Right lobe of liver (tissue), 6 donors: ENCODE measurements around the gene MET. TPM values are rescaled to one million over a fixed set of nuclear protein-coding genes. Genes with fewer than 3 reads are reported as not detected.

ENCODE experiments used
- ATAC-seq, 4 donors: fragments of 200-7000 bp; cut with Tn5 transposase; one replicate each; pipeline ENCODE4 v1.9.1; 2020; ENCODE audit warnings: mild to moderate bottlenecking in 4 of 4, moderate library complexity in 4 of 4
- DNase-seq, 3 donors: peaks; one replicate each; pipeline ENCODE4 v3.0.0-alpha.2; 2020
- H3K27ac ChIP-seq, 3 donors: fragments of 200-600 bp; one replicate each; pipeline ENCODE4 v1.8.0; 2022
- H3K27me3 ChIP-seq, 2 donors: fragments of 200-600 bp; one replicate each; pipeline ENCODE4 v1.8.0; 2022
- H3K36me3 ChIP-seq, 4 donors: fragments of 200-600 bp; sonication (generic) in 1 of 4; one replicate each; pipeline versions ENCODE4 v1.5.1 to v1.8.0; 2017 to 2022; ENCODE audit warnings: control low read depth in 1 of 4
- H3K4me1 ChIP-seq, 4 donors: fragments of 200-600 bp; sonication (generic) in 1 of 4; one replicate each; pipeline versions ENCODE4 v1.5.1 to v1.8.0; 2017 to 2022; ENCODE audit warnings: control low read depth in 1 of 4
- H3K4me3 ChIP-seq, 3 donors: fragments of 200-600 bp; one replicate each; pipeline ENCODE4 v1.8.0; 2022
- H3K9me3 ChIP-seq, 4 donors: fragments of 200-600 bp; sonication (generic) in 1 of 4; one replicate each; pipeline versions ENCODE4 v1.5.1 to v1.8.0; 2017 to 2022; ENCODE audit warnings: control low read depth in 1 of 4
- POLR2A ChIP-seq: fragments of 450-650 bp; IDR thresholded peaks from one replicate; pipeline ENCODE4 v1.6.1; 2017; ENCODE audit warnings: antibody characterized with exemption, mild to moderate bottlenecking
- WGBS: methylation state at CpG from one replicate; pipeline ENCODE4 v1.1.6; 2018; ENCODE audit warnings: low coverage, low lambda C conversion rate; ENCODE audit not compliant: insufficient coverage; ENCODE audit errors: missing lambda C conversion rate; 5-methylcytosine and 5-hydroxymethylcytosine counted together
- intact Hi-C, 2 donors: fragments of 100-400 bp; cut with DNase I; formaldehyde crosslinking; loops; one replicate each; pipeline versions ENCODE4 v1.11.2 to v1.14.1; 2022
- total RNA-seq, 6 experiments: library from RNA; depleted of rRNA in 2 of 6; stranded (reverse); fragments of >200 nt in 2 of 6; fragmentation: NEBNext Ultra II Directional in 3 of 6; extraction: Animal tissue kit (Norgen Biotek cat#: 25700) in 3 of 6; gene quantifications; one replicate each; pipeline versions ENCODE4 v1.1.0 to v1.2.4, GENCODE V29; 2016 to 2023
- TF ChIP-seq, protein P1 (sequence below), 4 donors: fragments of 200-600 bp in 3 of 4; fragments of 450-650 bp in 1 of 4; IDR thresholded peaks; one replicate each; pipeline versions ENCODE4 v1.5.1 to v1.8.0; 2016 to 2022; ENCODE audit warnings: antibody characterized with exemption in 4 of 4, mild to moderate bottlenecking in 2 of 4
- donor health status: DM: no; HTN: yes; CAD: no.
- donor health status: DM: no; HTN: no; CAD: no.
- donor health status: DM: no; HTN: no; CAD: no.
- donor health status: DM: no; HTN: yes; CAD: no.
- donor health status: DM: no; HTN: yes; CAD: no.

The MET gene
- total RNA-seq, 6 experiments from 2014 or later, result 32.9 to 45.2 (median 37.2) TPM

- peaks cover 0 to 4% (median 0%) of the 10 kb centered on the region in 4 donors for H3K36me3 ChIP-seq
- no peaks in the 10 kb centered on the region for H3K27me3 ChIP-seq
- no peaks in the 10 kb centered on the region for H3K9me3 ChIP-seq
- TF ChIP-seq, protein P1, sequence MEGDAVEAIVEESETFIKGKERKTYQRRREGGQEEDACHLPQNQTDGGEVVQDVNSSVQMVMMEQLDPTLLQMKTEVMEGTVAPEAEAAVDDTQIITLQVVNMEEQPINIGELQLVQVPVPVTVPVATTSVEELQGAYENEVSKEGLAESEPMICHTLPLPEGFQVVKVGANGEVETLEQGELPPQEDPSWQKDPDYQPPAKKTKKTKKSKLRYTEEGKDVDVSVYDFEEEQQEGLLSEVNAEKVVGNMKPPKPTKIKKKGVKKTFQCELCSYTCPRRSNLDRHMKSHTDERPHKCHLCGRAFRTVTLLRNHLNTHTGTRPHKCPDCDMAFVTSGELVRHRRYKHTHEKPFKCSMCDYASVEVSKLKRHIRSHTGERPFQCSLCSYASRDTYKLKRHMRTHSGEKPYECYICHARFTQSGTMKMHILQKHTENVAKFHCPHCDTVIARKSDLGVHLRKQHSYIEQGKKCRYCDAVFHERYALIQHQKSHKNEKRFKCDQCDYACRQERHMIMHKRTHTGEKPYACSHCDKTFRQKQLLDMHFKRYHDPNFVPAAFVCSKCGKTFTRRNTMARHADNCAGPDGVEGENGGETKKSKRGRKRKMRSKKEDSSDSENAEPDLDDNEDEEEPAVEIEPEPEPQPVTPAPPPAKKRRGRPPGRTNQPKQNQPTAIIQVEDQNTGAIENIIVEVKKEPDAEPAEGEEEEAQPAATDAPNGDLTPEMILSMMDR (IDR thresholded peaks at IDR 0.05), result no peak
- TF ChIP-seq POLR2A, result no peak
- no peaks in the 10 kb centered on the region for H3K4me1 ChIP-seq
- H3K27ac ChIP-seq, result no peak overlapping the region
- DNase-seq (no peak), ATAC-seq (no peak)
- intact Hi-C loops, result no loop called here
- 88% methylated on average over 1 of the region's 1 CpG for WGBS
- no peak overlapping the region for H3K4me3 ChIP-seq
Measured at GRCh38 chr7:116842371-116842770, 170.4 kb downstream of the MET start.

DNA sequence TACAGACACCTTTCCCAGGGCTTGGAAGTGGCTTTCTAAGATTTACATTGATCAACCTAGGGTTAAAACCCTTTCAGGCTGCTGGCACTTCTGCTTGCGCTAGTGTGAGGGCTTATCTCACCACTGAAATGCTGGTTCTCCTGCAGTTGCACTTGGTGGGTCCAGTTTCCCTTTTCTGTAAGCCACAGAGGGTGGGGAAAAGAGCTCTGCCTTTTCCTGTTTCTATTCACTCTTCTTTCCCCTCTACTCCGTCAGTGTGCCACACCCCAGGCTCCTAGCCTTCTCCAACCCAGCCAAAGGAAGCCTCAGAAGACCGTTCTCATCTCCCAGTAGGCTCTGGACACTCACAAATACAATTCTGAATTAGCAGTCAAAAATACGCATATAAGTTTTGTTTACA lies 171.4 kb downstream of the MET start:
- peak; percentile 32 to 57 (median 38) for ATAC-seq
- 55% methylated on average over 4 of the region's 4 CpGs for WGBS

More for the DNA sequence above, 171.4 kb downstream of the MET start:
- DNase-seq, result no peak
- Histone ChIP-seq H3K9me3 (no peaks in the 10 kb centered on the region), H3K4me3 (no peak overlapping the region), H3K27ac (no peak overlapping the region), H3K27me3 (no peaks in the 10 kb centered on the region), H3K4me1 (no peaks in the 10 kb centered on the region), H3K36me3 (peaks cover 0 to 4% (median 0%) of the 10 kb centered on the region in 4 donors)
- TF ChIP-seq, protein P1 (IDR thresholded peaks at IDR 0.05), result no peak
- no peak for TF ChIP-seq POLR2A
- intact Hi-C loops, result no loop called here

Other genes with a start within 250 kb of the MET start
- 10 to 100 TPM; 12.5 to 51.0 (median 36.0) TPM for gene CAV2, start 172.5 kb upstream of the MET start, total RNA-seq
- gene CAV1, start 147.2 kb upstream of the MET start, total RNA-seq, result 10 to 100 TPM in 2 of 6 experiments, 1 to 10 TPM in 4; 3.8 to 19.8 (median 9.0) TPM
- 100 to 1,000 TPM in 3 of 6 experiments, 10 to 100 TPM in 3; 48.8 to 114 (median 89.8) TPM for gene CAPZA2, start 190.4 kb downstream of the MET start, total RNA-seq